Measurements from ENCODE around the gene PURA.
"Not testable (repeated sequence)": the region's sequence is repeated elsewhere in the genome, so short reads cannot be mapped to it uniquely, and the experiment has no call there.

Gene PURA

DNA sequence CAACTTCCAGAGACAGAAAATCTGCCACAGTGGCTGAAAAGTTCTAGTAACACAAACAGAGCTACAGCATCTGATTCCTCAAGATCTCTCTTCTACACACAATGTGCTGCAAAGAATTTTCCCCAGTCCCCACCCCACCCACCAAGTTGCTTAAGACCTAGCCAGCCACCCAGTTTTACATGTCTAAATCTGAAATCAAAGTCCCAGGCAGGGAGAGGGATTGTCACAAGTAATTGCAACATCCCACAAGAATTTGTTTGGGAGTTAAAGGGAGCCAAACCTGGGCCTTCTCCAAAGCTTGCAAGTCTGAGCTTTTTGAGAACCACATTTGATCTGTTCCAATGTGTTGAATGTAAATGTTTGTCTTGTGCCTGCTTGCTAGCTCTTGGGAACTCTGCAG lies 27.3 kb downstream of the PURA start:
- DNase-seq: no peak

DNA sequence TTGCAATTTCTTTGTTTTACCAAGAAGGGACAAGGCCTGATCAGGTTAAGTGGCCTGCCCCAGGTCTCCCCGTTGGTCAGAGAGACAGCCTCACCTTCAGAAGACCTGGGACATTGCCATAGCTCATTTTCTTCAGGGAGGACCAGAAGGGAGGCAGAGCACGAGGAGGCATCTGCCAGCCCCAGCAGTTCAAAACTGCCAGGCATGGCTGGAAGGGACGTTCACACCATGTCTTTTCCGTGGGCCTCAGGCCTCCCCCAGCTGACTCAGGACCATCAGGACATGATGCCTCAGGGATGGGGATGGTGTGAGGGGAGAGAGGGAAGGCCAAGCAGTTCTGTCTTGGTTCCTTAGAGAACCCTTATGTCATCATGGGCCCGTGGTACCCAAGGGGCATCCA lies 28.3 kb downstream of the PURA start:
- DNase-seq: no peak

DNA sequence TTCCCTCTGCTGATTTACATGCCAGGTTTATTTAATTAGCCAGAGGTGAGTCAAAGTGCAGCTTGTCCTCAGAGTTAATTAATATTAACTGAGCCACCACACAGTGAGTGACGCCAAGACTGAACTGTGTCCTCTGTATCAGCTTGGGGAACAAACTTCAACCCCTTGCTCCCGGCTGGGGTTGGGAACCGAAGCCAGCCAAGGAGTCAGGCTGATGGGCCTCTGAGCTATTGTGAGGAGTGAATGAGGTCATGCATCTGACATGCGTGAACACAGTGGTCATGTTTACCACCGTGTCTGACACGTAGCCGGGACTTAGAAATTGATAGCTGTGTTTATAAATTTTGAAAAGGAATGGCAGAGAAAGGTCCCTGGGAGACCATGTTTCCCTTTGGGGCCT lies 28.9 kb downstream of the PURA start:
- no peak for DNase-seq

DNA sequence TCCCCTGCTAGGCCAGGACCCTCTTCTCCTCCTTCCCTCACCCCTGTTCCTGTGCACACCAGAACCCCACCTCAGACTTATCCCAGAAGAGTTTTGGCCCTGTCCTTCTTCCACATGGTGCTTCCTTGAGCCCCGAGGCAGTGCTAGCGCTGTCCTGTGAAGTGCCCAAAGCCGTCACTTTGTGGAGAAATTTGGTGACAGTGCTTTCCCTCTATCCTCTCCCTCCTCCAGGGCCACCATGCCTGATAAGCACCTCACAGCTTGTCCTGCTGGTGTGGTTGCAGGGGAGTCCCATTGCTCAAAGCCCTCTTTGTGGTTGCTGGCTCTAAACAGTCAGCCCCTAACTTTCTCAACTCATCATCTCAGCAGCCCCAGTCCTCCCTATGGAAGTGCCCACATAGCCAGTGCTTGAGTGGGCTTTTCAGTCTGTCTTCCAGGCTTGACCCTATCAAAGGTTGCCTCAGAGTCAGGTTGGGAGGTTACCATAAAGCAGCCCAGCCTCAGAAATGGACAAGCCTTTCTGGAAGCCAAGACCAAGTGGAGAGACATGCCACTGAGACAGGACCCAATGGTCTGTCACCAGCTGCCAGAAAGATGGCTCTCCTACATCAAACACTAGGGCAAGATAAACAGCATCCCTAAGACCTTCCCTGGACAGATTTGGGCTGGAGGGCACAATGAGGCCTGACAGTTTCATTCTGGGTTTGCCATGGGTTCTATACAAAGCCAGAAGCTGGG lies 29.8 kb downstream of the PURA start:
- DNase-seq: no peak

DNA sequence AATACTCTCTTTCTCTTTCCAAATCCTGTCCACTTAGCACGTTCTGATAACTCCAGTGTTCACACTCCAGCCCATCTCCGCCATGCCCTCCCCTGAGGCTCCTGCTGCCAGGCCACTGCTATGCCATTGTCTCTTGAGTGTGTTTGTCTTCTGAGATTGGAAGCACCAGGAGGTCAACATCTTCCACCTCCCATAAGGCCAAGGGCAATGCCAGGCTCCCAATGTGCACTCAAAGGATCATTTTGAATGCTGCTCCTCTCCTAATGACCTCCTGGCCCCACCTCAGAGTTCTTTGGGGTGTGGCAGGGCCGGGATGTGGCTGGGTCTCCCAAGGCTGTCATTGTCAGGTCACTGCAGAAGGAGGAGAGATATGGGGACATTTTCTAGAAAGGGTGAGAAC lies 31.3 kb downstream of the PURA start:
- no peak for DNase-seq

DNA sequence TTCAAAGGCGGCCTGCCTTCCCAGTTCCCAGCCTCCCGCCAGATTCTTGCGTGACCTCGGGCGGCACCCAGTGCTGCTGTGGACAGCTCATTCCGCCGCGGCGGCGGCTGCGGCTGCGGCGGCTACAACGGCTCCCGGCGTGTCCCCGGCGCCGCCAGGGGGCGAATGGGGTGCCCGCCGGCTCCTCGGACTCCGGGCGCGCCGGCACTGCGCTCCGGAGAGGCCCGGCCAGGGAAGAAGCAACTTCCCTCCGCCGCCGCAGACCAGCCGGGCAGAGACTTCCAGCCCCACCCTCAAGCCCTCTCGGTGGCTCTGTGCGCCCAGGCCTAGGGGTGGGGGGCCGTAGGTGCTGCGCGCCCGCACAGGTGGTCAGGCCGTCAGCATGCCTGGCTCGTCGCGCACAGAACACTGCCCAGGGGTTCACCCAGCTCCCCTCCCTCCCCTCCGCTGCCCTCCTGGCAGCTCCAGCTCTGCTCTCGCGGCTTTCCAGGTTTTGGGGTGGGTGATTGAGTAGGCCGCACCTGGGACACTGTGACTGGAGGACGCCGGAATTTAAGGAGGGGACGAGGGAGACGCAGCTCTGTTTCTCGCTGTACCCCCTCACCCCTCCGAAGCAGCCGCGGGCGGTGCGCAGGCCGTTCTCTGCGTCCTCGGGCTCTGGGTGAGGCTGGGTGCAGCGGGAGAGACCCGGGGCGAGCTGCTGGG lies 32.1 kb downstream of the PURA start:
- peak; percentile 56 for DNase-seq

DNA sequence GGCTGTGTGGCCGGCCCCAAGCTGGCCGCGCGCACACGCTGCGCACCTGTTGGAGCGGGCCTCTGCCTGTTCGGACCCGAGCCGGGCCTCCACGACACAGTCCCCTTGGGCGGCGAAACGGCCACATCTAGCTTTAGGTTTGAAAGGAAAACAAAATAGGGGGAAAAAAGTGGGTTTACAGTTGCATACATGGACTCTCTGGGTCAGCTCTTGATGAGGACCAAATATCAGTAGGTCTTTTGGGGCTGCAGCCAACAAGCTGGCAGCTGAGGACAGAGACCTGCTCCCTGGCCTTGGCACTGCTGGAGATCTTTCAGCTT lies 32.6 kb downstream of the PURA start:
- no peak for DNase-seq

DNA sequence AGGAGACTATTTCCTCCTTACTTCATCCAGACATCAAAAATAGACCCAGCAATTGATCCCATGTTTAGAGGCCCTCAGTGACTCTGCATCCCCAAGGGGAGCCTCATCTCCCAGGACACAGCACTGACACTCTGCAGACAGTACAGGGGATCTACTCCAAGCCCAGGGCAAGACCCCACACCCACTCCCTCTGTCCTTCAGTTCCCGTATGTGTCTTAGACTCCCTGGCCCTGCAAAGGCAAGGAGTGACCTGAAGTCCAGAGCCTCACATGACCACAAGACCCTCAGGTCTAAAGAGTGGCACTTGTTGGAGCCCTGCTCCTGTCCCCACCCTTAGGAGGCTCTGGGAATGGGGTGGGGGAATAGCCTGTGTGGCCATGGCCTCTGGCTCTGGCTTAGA lies 33.6 kb downstream of the PURA start:
- no peak for DNase-seq

DNA sequence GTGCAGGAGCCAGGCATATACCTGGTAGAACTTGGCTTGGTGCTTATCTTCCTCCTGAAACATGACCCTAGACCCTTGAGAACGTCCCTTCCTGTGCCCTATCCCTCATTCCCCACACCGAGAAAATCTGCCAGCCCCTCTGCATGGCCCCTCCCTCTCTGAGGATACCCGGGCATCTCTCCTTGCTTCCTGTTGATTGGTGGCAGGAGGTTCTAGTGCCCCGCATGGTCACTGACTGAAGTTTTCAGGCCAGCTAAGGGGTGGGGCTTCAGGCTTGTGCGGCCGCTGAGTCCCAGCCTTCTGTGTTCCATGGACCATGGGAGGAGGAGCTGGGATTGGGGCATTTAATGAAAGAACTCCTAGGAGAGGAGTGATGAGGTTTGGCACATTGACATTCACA lies 34.6 kb downstream of the PURA start:
- no peak for DNase-seq

DNA sequence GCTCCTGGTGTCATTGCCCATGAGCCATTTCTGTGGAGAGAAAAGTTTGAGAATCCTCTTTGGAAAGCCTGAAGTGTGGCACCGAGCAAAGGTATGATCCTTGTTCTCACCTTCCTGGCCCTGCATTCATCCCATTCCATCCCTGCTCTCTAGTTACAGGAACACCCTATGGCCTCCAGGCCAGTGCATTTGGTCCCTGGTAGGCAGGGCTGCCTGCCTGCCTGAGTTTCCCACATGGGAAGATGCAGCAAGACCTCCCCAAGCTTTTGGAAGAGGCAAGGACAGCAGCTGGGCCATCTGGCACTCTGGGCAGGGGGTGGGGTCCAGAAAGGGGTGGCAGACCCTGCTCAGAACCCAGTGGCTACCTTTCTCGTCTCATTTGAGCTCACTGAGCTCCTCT lies 36.3 kb downstream of the PURA start:
- no peak for DNase-seq

DNA sequence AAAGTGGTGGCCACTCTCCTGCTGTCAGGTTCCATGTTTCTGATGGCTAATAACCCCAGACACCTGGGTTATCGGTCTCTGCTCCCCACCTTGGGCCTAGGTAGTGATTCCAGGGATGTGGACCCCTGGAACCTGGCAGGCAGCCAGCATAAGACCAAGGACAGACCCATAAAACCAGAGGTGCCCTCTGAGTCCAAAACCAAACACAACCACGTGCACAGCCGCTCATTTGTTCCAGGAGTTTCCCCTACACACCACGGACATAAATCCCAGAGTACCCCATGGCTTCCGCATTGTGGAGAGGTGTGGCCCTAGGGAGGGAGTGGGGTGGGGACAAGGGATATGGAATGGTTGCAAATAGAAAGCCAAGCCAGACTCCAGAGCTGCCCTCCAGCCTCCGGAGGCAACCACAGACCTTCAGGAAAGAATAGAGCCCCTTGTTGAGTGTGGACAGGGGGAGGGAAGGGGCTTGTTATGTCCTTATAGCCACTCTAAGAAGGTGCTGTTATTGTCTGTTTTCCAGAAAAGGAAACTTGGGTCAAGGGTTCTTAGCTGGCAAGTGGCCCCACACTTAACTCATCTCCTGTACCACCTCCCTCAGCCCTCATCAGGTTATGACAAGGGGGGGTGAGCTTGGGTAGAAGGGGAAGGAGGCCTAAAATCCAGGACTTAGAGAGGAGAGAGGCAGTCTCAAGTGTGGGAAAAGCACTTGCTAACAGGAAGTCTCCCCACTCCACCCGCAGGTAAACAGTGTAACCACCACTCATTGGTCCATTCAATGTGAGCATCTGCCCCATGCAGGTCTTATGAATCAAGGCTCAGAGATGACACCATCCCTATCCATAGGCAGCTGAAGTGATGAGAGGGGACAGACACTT lies 37.5 kb downstream of the PURA start:
- no peak for DNase-seq

DNA sequence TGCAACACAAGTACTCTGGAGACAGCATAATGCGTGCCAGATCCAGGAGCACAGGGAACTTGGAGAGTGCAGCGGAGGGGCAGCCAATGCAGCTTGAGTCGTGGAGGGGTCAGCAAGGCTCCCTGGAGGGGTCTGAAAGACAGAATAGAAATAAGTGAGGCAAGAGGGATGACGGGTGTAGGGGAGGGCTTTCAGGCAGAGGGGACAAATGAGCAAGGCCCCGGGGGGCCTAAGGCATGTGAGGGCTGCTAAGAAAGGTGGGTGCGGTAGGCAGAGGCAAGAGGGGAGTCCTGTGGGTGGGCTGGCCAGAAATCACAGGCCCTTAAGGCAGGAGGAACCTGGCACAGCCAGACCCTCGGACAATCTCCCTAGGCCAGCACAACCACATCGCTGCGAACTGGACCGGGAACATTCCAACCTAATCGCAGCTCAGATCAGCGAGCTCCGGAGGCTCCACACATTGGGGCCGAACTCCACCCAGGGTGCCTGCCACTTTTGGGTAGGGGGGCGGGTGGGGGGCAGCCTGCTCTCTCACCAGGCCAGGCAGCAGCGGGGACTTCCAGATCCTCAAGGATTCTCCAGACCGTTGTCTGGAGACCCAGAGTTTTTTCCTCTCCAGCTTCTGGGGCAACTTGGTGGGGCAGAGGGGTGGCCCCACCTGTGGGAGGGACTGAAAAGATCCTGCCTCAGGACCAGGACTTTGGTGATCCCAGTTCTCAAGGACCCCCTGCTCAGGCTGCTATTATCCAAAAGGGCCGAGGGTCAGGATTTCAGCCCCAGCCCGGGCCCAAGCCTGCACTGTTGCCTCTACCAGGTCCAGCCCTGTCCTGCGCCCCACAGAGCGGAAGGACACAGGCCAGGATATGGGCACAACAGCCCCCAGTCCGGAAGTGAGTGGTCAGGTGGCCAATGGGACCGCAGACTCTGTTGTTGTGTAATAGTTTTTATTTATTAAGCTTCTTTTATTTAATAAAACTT lies 38.4 kb downstream of the PURA start:
- no peak for DNase-seq

DNA sequence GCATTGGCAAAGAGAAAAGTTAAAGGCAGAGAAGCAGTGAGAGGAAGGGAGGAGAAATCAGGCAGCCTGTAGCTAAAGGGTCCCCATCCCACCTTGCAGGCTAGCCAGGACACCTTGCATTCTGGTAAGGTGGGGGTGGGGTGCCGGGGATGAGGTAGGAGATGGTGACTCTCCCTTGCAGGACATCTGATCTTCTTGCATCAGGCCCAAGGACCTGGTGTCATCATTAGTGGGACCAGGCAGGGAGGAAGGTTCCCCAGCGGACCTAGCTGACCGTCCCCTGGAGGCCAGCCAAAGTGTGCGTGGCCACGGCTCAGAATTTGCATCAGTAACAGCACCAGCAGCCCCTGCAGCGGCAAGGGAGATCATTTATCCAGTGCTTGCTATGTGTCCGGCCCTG lies 39.3 kb downstream of the PURA start:
- no peak for DNase-seq

DNA sequence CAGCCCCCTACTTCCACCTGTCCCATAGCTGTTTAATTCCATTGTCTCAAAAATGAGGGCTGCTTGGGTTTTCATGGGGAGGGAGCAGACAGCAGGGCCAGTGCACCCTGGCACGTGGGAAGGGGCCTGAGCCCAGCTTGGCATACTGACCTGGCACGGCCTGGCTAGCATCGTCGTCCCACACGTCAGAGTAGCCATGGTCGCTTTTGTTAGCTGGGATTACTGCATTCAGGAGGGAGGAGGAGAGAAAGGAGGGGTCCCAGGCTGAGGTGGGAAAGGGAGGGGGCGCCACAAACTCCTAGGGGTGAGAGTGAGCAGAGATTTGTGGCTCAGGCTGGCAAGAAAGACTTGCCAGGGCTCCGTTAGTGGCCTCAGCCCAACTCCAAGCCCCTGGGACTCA lies 40.0 kb downstream of the PURA start:
- DNase-seq: no peak

DNA sequence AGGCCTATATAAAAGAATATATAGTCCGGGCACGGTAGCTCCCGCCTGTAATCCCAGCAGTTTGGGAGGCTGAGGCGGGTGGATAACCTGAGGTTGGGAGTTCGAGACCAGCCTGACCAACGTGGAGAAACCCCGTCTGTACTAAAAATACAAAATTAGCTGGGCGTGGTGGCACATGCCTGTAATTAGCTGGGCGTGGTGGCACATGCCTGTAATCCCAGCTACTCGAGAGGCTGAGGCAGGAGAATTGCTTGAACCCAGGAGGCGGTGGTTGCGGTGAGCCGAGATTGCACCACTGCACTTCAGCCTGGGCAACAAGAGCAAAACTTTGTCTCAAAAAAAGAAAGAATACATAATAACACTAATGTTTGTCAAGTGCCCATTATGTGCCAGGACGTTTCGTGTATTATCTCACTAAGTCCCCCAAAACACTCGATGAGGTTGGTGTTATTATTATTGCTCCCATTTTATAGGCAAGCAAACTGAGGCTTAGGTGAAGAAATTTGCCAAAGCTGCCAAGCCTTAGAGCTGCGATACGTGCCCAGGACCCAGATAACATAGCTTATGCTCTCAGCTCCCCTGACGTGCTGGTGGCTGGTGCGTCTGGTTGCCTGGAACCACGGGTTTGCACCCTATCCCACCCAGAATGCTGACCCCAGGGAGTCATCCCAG lies 40.9 kb downstream of the PURA start:
- not testable (repeated sequence) for DNase-seq

DNA sequence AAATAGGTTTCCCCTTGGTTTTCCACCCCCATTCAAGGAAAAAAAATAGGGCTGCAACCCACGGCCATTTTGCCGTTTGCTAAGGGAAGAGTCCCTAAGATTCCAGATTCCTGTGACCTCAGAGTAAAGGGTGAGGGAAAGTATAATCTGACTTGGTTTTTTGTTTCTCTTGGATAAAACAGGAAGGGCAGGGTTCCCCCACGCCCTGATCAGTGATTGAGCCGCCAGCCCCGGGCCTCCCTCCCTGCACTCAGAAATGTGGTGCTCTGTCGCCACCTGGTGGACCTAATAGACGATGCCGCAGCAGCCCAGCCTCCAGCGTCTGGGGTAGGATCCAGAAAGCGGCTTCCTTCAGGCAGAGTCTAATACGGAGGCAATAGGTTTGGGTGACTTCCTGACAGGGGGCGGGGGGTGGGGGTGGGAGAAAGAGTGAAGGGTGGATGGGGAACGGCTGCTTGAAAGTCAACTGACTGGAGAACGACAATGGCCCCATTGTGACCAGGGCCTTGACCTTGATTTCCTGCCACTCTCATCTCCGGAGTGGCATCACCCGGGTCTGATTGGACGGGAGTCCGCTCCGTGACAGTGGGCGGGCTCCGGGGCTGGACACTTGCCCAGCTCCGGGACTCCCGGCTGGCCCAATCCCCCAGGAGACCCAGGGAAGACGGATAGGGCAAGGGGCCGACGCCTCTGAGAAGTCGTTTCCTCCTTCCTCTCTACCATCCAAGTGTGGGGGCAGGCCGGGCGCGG lies 43.3 kb downstream of the PURA start:
- DNase-seq: peak; percentile 87

DNA sequence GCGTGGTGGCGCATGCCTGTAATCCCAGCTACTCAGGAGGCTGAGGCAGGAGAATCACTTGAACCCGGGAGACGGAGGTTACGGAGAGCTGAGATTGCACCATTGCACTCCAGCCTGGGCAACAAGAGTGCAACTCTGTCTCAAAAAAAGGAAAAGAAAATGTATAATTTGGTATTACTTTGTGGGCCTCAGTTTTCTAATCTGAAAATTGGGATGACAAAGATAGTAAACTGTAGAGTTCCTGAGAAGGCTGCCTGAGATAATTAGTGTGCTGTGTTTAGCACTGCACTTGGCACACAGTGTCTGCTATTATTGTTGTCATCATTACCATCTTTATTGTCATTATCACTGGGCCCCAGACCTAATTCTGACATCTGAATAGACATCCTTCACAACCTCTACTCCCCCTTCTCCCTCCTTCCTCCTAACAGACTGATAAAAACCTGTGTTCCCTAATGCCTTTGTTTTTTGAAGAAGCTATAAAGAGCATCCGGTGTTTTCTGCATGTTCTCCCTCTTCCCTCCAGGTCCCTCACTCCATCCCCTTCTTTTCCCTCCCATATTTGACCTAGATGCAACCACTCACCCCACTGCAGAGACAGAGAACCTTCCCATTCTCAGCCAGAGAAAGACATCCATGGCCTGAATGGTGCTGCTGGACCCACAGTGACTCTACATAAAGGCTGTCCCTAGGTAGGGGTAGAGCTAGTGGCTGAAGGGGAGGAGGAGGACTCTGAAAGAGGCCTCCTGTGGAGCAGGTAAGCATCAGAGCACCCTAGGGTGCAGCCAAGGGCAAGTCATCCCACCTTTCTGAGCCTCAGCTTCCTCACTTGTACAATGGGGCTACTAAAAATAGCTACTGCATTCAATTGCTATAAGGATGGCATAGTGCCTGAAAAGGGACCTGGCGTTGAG lies 45.4 kb downstream of the PURA start:
- no peak for DNase-seq

DNA sequence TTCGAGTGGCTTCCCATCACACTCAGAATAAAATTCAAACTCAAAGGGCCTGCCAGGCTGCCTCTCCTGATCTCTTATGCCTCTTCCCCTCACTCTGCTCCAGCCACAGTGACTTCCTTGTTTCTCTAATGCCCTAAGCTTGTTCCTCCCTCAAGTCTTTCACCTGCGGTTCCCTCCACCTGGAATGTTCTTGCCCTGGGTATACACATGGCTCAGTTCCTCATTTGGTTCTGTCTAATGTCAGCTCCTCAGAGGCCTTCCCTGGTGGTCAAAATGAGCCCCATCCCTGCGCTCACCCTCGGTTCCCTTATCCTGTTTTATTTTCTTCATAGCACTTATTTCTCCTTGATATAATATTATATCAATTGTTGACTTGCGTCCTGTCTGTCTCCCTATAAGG lies 48.4 kb downstream of the PURA start:
- DNase-seq: no peak

DNA sequence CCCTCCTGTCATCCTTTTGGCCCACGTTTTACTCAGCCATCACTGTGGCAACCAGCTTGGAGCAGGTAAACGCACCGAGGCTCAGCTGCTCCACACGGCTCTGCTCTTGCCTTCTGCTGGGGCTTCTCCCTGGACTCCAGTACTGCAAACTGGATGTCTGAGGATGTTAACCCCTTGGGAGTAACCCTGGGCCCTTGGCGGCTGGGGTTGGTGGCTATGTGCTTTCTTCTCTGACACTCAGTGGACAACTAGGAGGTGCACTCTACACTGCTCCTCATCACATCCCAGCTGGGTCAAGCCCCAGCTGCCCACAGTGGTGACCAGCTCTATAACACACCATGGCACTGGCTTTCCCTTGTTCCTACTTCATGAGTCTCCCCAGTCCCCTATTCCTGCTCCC lies 48.9 kb downstream of the PURA start:
- no peak for DNase-seq

All from CD4-positive, alpha-beta T cell treated with Interleukin-12 subunit alpha and Interleukin-12 subunit beta, for 1 hour (primary cell).